ENCODE data around the gene TRIM75.

- TF ChIP-seq POLR2AphosphoS5 (IDR thresholded peaks at IDR 0.05): no peak
- no peak for TF ChIP-seq EZH2 (IDR thresholded peaks at IDR 0.05; ENCODE audit: borderline replicate concordance, insufficient read depth, low read length, poor library complexity, severe bottlenecking)
These were observed 52.9 kb downstream of the TRIM75 start for GRCh38 chr4:165106518-165106917.
